Measurements from ENCODE around the gene MRC1.

- TF ChIP-seq CTCF (IDR thresholded peaks at IDR 0.05; ENCODE audit: extremely low read depth in 1 of 2, insufficient read depth in 1 of 2, low read depth in 1 of 2, low read length in 2 of 2), result peak in 1 of 2 donors; percentile 12
- TF ChIP-seq, protein P1, sequence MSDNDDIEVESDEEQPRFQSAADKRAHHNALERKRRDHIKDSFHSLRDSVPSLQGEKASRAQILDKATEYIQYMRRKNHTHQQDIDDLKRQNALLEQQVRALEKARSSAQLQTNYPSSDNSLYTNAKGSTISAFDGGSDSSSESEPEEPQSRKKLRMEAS (IDR thresholded peaks at IDR 0.05; ENCODE audit: insufficient read depth, insufficient read length), result no peak
Observed at GRCh38 chr10:17781856-17782255, 27.3 kb upstream of the MRC1 start.
